ENCODE measurements around the gene MAP3K12.

MAP3K12 gene

GRCh38 chr12:53430116-53430515, 69.1 kb downstream of the MAP3K12 start:
- no peak for DNase-seq
